ENCODE results near the gene ABHD8. TPM values are rescaled to one million over a fixed set of nuclear protein-coding genes. Genes with fewer than 3 reads are reported as not detected.

The ABHD8 gene
- total and polyA plus RNA-seq, 2 of the 13 experiments (the other 11 are each of a cell fraction or from before 2014, with no cell fraction given): 6.3 to 7.2 TPM

DNA sequence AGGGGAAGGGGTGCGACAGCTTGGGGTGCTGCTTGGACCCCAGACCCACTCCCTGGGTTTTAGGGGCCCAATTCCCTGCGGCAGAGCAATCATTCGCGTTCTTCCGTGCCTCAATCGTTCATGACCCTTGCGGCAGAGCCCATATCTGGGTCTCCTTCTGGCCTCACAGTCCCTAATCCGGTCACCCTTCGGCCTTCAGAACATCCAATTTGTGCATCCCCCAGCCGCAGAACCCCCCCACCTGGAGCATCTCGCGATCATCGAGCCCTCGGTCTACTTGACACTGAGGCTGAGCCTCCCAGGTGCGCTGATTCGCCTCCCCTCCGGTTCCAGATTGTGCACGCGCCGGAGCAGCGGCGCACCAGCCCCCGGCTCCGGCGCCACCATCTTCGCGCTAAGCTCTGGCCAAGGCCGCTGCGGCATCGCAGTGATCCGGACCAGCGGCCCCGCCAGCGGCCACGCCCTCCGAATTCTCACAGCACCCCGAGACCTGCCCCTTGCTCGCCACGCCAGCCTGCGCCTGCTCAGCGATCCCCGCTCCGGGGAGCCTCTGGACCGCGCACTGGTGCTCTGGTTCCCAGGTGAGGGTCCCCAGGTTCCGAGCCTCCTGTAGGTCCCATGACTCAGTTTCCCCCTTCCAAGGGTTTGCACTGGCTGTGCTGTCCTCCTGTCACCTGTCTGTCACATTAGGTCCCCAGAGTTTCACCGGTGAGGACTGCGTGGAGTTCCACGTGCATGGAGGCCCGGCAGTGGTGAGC, 34.6 kb upstream of the ABHD8 start (continued):
- TF ChIP-seq, protein P1, sequence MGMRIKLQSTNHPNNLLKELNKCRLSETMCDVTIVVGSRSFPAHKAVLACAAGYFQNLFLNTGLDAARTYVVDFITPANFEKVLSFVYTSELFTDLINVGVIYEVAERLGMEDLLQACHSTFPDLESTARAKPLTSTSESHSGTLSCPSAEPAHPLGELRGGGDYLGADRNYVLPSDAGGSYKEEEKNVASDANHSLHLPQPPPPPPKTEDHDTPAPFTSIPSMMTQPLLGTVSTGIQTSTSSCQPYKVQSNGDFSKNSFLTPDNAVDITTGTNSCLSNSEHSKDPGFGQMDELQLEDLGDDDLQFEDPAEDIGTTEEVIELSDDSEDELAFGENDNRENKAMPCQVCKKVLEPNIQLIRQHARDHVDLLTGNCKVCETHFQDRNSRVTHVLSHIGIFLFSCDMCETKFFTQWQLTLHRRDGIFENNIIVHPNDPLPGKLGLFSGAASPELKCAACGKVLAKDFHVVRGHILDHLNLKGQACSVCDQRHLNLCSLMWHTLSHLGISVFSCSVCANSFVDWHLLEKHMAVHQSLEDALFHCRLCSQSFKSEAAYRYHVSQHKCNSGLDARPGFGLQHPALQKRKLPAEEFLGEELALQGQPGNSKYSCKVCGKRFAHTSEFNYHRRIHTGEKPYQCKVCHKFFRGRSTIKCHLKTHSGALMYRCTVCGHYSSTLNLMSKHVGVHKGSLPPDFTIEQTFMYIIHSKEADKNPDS (CRISPR knock-in tag; IDR thresholded peaks at IDR 0.05): 0 out of 2 replicates have a peak, but pooled peaks have one; percentile 51
- TF ChIP-seq SSRP1 (CRISPR knock-in tag; IDR thresholded peaks at IDR 0.05) (no peak), TEAD2 (CRISPR knock-in tag; IDR thresholded peaks at IDR 0.05) (0 out of 2 replicates have a peak, but pooled peaks have one; percentile 49), NONO (IDR thresholded peaks at IDR 0.05) (no peak), NONO (CRISPR knock-in tag; conservative IDR thresholded peaks at IDR 0.05) (no peak; the same call in 1 of the 2 replicates), EEA1 (CRISPR knock-in tag; IDR thresholded peaks at IDR 0.05; ENCODE audit: borderline replicate concordance) (no peak), ZMYM4 (CRISPR knock-in tag; IDR thresholded peaks at IDR 0.05) (0 out of 2 replicates have a peak, but pooled peaks have one; percentile 5), CREB1 (IDR thresholded peaks at IDR 0.05) (no peak), CREB1 (CRISPR knock-in tag; IDR thresholded peaks at IDR 0.05) (no peak), ZNF256 (CRISPR knock-in tag; conservative IDR thresholded peaks at IDR 0.05) (no peak), ZNF557 (CRISPR knock-in tag; IDR thresholded peaks at IDR 0.05) (no peak), ZSCAN22 (CRISPR knock-in tag; IDR thresholded peaks at IDR 0.05) (no peak), ZNF510 (CRISPR knock-in tag; IDR thresholded peaks at IDR 0.05; ENCODE audit: low read depth) (no peak), ZNF501 (CRISPR knock-in tag; IDR thresholded peaks at IDR 0.05) (no peak), ZNF607 (CRISPR knock-in tag; IDR thresholded peaks at IDR 0.05; ENCODE audit: borderline replicate concordance) (peak; percentile 48; the same call in 1 of the 2 replicates), ZNF816 (CRISPR knock-in tag; IDR thresholded peaks at IDR 0.05; ENCODE audit: borderline replicate concordance) (no peak), TOPORS (CRISPR knock-in tag; IDR thresholded peaks at IDR 0.05) (no peak), FOXP1 (IDR thresholded peaks at IDR 0.05) (no peak), FOXP1 (CRISPR knock-in tag; IDR thresholded peaks at IDR 0.05) (no peak), ZNF589 (CRISPR knock-in tag; conservative IDR thresholded peaks at IDR 0.05) (peak; percentile 22; the same call in 1 of the 2 replicates), NFE2L1 (CRISPR knock-in tag; IDR thresholded peaks at IDR 0.05; ENCODE audit: borderline replicate concordance) (no peak), ZFY (CRISPR knock-in tag; IDR thresholded peaks at IDR 0.05) (0 out of 2 replicates have a peak, but pooled peaks have one; percentile 3)
- TF ChIP-seq, protein P2, sequence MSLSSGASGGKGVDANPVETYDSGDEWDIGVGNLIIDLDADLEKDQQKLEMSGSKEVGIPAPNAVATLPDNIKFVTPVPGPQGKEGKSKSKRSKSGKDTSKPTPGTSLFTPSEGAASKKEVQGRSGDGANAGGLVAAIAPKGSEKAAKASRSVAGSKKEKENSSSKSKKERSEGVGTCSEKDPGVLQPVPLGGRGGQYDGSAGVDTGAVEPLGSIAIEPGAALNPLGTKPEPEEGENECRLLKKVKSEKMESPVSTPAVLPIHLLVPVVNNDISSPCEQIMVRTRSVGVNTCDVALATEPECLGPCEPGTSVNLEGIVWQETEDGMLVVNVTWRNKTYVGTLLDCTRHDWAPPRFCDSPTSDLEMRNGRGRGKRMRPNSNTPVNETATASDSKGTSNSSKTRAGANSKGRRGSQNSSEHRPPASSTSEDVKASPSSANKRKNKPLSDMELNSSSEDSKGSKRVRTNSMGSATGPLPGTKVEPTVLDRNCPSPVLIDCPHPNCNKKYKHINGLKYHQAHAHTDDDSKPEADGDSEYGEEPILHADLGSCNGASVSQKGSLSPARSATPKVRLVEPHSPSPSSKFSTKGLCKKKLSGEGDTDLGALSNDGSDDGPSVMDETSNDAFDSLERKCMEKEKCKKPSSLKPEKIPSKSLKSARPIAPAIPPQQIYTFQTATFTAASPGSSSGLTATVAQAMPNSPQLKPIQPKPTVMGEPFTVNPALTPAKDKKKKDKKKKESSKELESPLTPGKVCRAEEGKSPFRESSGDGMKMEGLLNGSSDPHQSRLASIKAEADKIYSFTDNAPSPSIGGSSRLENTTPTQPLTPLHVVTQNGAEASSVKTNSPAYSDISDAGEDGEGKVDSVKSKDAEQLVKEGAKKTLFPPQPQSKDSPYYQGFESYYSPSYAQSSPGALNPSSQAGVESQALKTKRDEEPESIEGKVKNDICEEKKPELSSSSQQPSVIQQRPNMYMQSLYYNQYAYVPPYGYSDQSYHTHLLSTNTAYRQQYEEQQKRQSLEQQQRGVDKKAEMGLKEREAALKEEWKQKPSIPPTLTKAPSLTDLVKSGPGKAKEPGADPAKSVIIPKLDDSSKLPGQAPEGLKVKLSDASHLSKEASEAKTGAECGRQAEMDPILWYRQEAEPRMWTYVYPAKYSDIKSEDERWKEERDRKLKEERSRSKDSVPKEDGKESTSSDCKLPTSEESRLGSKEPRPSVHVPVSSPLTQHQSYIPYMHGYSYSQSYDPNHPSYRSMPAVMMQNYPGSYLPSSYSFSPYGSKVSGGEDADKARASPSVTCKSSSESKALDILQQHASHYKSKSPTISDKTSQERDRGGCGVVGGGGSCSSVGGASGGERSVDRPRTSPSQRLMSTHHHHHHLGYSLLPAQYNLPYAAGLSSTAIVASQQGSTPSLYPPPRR (CRISPR knock-in tag; IDR thresholded peaks at IDR 0.05; ENCODE audit: borderline replicate concordance): no peak
- TF ChIP-seq, protein P3, sequence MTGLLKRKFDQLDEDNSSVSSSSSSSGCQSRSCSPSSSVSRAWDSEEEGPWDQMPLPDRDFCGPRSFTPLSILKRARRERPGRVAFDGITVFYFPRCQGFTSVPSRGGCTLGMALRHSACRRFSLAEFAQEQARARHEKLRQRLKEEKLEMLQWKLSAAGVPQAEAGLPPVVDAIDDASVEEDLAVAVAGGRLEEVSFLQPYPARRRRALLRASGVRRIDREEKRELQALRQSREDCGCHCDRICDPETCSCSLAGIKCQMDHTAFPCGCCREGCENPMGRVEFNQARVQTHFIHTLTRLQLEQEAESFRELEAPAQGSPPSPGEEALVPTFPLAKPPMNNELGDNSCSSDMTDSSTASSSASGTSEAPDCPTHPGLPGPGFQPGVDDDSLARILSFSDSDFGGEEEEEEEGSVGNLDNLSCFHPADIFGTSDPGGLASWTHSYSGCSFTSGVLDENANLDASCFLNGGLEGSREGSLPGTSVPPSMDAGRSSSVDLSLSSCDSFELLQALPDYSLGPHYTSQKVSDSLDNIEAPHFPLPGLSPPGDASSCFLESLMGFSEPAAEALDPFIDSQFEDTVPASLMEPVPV (CRISPR knock-in tag; IDR thresholded peaks at IDR 0.05): peak; percentile 4; the same call in 1 of the 2 replicates
